ENCODE measurements around the gene C16orf90. TPM values are rescaled to one million over a fixed set of nuclear protein-coding genes. Genes with fewer than 3 reads are reported as not detected.

C16orf90 gene
- polyA plus RNA-seq, 1 of the 3 experiments (the other 2 are of a cell fraction) = not detected

DNA sequence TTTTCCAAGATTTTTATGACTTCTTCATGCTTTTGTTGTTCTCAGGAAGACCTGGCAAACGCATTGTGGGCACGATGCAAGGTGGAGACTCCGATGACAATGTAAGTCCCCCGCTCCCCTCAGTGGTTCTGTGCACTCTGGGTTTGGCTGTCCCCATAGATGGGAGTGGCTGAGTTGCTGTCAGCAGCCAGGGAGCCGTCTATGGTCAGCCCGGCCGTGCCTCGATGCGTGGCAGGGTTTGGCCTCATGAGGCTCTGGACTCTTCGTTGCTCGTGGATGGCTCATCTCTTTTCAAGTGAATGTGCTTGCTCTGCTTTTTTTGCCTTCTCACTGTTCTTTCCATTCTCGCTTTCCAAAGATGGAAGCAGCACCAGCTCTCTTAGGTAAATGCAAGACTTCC is 37.5 kb upstream of the C16orf90 start:
- peaks cover 27 to 47% of the 10 kb centered on the region in 2 experiments for H3K36me3 ChIP-seq (replicated peaks in 1 of 2; ENCODE audit: control insufficient read depth in 1 of 2, insufficient read depth in 2 of 2, low read length in 1 of 2)
- WGBS (ENCODE audit: low lambda C conversion rate) = over 99% methylated on average over 9 of the region's 12 CpGs
- H4K20me1 ChIP-seq (ENCODE audit: insufficient read depth) = no peaks in the 10 kb centered on the region
- TF ChIP-seq TCF12 (IDR thresholded peaks at IDR 0.05) (no peak), ELF1 (IDR thresholded peaks at IDR 0.05) (no peak), RAD21 (IDR thresholded peaks at IDR 0.05; ENCODE audit: low read length) (no peak), JUND (IDR thresholded peaks at IDR 0.05) (no peak)
- no peak overlapping the region for H3K27ac ChIP-seq (ENCODE audit: low read depth in 2 of 2, low read length in 1 of 2)
- no peak overlapping the region for H3K9ac ChIP-seq
- DNase-seq = no peak
- no peaks in the 10 kb centered on the region for H3K4me1 ChIP-seq (ENCODE audit: control insufficient read depth in 1 of 2, insufficient read depth in 2 of 2, low read depth in 1 of 2, low read length in 1 of 2)
- POLR2A ChIA-PET = no interaction called here
- CTCF ChIA-PET = no interaction called here
- H3K79me2 ChIP-seq (ENCODE audit: insufficient read depth) = no peaks in the 10 kb centered on the region
- H3K4me2 ChIP-seq = no peak overlapping the region
- H3K9me3 ChIP-seq = no peaks in the 10 kb centered on the region
- no peak overlapping the region for H2AFZ ChIP-seq (ENCODE audit: low read depth)
- peaks cover 9% of the 10 kb centered on the region for H3F3A ChIP-seq (replicated peaks; ENCODE audit: insufficient read depth)
- no peak overlapping the region for H3K4me3 ChIP-seq (ENCODE audit: low read depth in 2 of 2, low read length in 1 of 2)
- no peaks in the 10 kb centered on the region for H3K9me2 ChIP-seq
- no peaks in the 10 kb centered on the region for H3K27me3 ChIP-seq (ENCODE audit: insufficient read depth)

DNA sequence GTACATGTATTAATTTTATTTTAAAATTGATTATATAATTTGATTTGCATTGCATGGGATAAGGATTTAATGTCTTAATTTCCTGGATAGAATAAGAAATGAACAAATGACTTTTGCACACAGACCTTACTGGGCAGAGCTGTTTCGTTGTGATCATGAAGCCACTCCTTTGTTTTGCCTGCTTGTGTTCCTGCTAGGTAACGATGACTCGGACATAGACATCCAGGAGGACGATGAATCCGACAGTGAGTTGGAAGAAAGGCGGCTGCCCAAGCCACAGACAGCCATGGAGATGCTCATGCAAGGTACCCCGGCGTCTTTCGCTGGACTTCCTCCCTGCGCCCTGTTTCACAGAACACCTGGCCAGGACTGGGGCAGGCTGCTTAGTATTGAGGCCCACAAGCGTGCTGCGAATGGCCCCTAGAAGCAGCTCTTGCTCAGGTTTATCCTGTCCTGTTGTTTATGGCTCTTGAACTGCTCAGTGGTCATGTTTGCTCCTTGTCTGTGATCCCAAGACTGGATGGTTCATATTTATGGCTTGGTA is 35.2 kb upstream of the C16orf90 start:
- H3K4me2 ChIP-seq = no peak overlapping the region
- no peaks in the 10 kb centered on the region for H4K20me1 ChIP-seq (ENCODE audit: insufficient read depth)
- no peak overlapping the region for H3K9ac ChIP-seq
- DNase-seq = no peak
- POLR2A ChIA-PET = no interaction called here
- no peaks in the 10 kb centered on the region for H3K4me1 ChIP-seq (ENCODE audit: control insufficient read depth in 1 of 2, insufficient read depth in 2 of 2, low read depth in 1 of 2, low read length in 1 of 2)
- no peaks in the 10 kb centered on the region for H3K9me3 ChIP-seq
- H3K79me2 ChIP-seq (ENCODE audit: insufficient read depth) = no peaks in the 10 kb centered on the region
- no peak overlapping the region for H2AFZ ChIP-seq (ENCODE audit: low read depth)
- peaks cover 6% of the 10 kb centered on the region for H3F3A ChIP-seq (replicated peaks; ENCODE audit: insufficient read depth)
- no peak overlapping the region for H3K4me3 ChIP-seq (ENCODE audit: low read depth in 2 of 2, low read length in 1 of 2)
- 95% methylated on average over 12 of the region's 12 CpGs for WGBS (ENCODE audit: low lambda C conversion rate)
- peaks cover 22 to 42% of the 10 kb centered on the region in 2 experiments for H3K36me3 ChIP-seq (replicated peaks in 1 of 2; ENCODE audit: control insufficient read depth in 1 of 2, insufficient read depth in 2 of 2, low read length in 1 of 2)
- TF ChIP-seq, protein P1, sequence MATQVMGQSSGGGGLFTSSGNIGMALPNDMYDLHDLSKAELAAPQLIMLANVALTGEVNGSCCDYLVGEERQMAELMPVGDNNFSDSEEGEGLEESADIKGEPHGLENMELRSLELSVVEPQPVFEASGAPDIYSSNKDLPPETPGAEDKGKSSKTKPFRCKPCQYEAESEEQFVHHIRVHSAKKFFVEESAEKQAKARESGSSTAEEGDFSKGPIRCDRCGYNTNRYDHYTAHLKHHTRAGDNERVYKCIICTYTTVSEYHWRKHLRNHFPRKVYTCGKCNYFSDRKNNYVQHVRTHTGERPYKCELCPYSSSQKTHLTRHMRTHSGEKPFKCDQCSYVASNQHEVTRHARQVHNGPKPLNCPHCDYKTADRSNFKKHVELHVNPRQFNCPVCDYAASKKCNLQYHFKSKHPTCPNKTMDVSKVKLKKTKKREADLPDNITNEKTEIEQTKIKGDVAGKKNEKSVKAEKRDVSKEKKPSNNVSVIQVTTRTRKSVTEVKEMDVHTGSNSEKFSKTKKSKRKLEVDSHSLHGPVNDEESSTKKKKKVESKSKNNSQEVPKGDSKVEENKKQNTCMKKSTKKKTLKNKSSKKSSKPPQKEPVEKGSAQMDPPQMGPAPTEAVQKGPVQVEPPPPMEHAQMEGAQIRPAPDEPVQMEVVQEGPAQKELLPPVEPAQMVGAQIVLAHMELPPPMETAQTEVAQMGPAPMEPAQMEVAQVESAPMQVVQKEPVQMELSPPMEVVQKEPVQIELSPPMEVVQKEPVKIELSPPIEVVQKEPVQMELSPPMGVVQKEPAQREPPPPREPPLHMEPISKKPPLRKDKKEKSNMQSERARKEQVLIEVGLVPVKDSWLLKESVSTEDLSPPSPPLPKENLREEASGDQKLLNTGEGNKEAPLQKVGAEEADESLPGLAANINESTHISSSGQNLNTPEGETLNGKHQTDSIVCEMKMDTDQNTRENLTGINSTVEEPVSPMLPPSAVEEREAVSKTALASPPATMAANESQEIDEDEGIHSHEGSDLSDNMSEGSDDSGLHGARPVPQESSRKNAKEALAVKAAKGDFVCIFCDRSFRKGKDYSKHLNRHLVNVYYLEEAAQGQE (IDR thresholded peaks at IDR 0.05; ENCODE audit: low read depth, low read length) = no peak
- TF ChIP-seq, protein P2, sequence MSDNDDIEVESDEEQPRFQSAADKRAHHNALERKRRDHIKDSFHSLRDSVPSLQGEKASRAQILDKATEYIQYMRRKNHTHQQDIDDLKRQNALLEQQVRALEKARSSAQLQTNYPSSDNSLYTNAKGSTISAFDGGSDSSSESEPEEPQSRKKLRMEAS (IDR thresholded peaks at IDR 0.05; ENCODE audit: low read depth) = no peak
- TF ChIP-seq, protein P3, sequence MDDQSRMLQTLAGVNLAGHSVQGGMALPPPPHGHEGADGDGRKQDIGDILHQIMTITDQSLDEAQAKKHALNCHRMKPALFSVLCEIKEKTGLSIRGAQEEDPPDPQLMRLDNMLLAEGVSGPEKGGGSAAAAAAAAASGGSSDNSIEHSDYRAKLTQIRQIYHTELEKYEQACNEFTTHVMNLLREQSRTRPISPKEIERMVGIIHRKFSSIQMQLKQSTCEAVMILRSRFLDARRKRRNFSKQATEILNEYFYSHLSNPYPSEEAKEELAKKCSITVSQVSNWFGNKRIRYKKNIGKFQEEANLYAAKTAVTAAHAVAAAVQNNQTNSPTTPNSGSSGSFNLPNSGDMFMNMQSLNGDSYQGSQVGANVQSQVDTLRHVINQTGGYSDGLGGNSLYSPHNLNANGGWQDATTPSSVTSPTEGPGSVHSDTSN (IDR thresholded peaks at IDR 0.05) = no peak
- TF ChIP-seq POLR2AphosphoS5 (IDR thresholded peaks at IDR 0.05; ENCODE audit: low read depth, low read length) = no peak
- no peak for TF ChIP-seq MXI1 (IDR thresholded peaks at IDR 0.05; ENCODE audit: low read depth, low read length)
- no peak for TF ChIP-seq JUND (IDR thresholded peaks at IDR 0.05)
- H3K9me2 ChIP-seq = no peaks in the 10 kb centered on the region
- no peaks in the 10 kb centered on the region for H3K27me3 ChIP-seq (ENCODE audit: insufficient read depth)
- CTCF ChIA-PET = no interaction called here
- no peak overlapping the region for H3K27ac ChIP-seq (ENCODE audit: low read depth in 2 of 2, low read length in 1 of 2)

All from SK-N-SH (cell line).